GM18511 (cell line): Measurements from ENCODE around the gene IL17B.
"Not testable (repeated sequence)": the region's sequence is repeated elsewhere in the genome, so short reads cannot be mapped to it uniquely, and the experiment has no call there.

Experiments used
- ATAC-seq: cut with Tn5 transposase; IDR thresholded peaks from one replicate; pipeline ENCODE4 v1.9.1; 2021; ENCODE audit warnings: mild to moderate bottlenecking, moderate library complexity; ENCODE audit not compliant: unreplicated experiment

Gene IL17B

GRCh38 chr5:149403923-149404745 is 25.0 kb upstream of the IL17B start:
- no peak for ATAC-seq

DNA sequence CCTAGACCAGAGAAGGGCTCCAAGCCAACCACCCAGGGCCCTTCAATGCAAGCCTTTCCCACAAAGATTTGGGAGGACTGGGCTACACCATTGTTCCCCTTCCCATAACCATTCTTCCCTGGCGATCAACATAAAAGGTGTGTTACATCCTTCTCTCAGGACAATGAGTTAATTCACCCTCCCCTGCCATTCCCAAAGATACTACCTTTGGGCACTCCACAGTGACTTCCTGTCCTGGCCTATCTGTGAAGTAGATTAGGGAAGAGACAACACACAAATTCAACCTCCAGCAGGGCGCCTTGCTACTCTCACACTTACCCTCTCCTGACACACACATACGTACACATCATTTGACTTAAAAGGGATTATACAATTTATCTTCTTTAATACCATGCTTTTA is 23.2 kb upstream of the IL17B start:
- ATAC-seq: no peak

DNA sequence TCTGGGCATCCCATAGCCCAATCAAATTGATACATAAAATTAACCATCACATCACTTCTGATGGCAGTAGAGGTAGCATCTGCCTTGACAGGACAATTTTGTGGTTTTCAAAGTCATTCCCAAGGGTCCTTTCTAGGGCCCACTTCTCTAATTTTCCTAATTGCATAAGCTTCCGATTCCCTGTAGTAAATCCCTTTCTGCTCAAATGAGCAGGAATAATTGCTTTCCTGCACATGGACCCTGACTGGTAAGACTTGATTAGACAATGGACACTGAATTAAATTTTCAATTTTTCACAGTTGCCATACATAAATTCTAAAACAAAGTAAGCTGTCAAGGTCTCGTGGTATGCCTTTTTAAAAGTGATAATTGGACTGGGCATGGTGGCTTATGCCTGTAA is 22.0 kb upstream of the IL17B start:
- no peak for ATAC-seq

GRCh38 chr5:149400304-149400703 is 21.2 kb upstream of the IL17B start:
- ATAC-seq: no peak

DNA sequence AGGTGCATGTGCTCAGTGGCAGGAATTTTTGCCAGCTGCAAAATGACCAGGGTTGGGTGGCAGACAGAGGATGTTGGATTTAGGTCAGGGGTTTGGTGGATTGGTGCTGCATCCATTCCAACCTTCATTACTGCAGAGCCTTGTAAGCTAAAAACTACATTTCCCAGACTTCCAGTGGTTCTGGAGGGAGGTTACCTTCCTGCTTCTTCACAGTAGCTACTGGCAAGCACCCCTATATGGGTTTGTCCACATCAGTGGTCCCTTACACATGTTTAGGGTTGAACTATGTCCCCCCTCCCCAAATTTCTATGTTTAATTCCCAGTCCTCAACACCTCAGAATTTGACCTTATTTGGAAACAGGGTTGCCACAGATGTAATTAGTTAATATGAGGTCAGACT is 20.7 kb upstream of the IL17B start:
- no peak for ATAC-seq

DNA sequence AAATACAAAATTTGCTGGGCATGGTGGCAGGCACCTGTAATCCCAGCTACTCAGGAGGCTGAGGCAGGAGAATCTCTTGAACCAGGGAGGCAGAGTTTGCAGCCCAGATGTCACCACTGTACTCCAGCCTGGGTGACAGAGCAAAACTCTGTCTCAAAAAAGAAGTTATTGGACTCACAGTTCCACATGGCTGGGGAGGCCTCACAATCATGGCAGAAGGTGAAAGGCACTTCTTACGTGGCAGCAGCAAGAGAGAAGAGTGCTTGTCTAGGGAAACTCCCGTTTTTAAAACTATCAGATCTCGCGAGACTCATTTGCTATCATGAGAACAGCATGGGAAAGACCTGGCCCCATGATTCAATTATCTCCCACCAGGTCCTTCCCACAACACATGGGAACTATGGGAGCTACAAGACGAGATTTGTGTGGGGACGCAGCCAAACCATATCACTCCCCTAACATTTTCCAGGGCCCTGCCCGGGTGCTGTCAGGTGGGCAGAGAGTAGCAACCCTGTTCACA is 19.7 kb upstream of the IL17B start:
- ATAC-seq: not testable (repeated sequence)

- ATAC-seq: no peak
Observed at GRCh38 chr5:149397530-149397929, 18.4 kb upstream of the IL17B start.

DNA sequence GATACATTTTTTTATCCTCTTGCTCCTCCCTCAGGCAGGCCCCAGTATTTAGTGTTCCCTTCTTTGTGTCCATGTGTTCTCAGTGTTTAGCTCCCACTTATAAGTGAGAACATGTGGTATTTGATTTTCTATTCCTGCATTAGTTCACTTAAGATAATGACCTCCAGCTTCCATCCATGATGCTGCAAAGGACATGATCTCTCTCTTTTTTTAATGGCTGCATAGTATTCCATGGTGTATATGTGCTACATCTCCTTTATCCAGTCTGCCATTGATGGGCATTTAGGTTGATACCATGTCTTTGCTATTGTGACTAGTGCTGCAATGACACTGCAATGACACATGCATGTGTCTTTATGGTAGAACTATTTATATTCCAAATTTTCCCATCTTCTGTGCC is 15.9 kb upstream of the IL17B start:
- not testable (repeated sequence) for ATAC-seq

DNA sequence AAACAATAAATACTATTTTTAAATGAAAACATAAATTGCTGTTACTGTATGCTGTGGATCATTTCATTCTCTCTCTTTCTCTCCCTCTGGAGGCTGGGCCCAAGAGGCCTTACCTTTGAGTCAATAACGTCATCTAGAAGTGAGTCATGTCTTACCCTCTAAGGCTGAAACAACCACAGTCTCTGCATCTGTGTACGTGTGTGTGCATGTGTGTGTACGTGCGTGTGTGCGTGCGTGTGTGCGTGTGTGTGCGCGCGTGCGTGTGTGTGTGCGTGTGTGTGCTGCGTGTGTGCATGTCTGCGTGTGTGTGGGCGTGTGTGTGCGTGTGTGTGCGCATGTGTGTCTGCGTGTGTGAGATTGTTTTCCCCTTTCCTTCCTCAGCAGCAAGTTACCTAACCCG is 13.6 kb upstream of the IL17B start:
- ATAC-seq: no peak

- ATAC-seq: no peak
Observed at GRCh38 chr5:149391524-149391923, 12.4 kb upstream of the IL17B start.

DNA sequence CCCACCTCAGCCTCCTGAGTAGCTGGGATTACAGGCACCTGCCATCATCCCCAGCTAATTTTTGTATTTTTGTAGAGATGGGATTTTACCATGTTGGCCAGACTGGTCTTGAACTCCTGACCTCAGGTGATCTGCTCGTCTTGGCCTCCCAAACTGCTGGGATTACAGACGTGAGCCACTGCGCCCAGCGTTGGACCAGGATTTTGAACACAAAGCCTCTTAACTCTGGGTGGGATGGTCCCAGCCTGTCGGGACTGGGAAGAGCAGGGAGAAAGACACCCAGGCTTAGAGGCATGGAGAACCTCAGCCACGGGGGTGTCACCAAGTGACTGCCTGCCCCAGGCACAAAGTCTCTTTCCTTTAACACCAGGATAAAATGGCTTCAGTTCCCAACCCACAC is 12.0 kb upstream of the IL17B start:
- ATAC-seq: not testable (repeated sequence)

GRCh38 chr5:149389552-149390495 is 10.7 kb upstream of the IL17B start:
- no peak for ATAC-seq

DNA sequence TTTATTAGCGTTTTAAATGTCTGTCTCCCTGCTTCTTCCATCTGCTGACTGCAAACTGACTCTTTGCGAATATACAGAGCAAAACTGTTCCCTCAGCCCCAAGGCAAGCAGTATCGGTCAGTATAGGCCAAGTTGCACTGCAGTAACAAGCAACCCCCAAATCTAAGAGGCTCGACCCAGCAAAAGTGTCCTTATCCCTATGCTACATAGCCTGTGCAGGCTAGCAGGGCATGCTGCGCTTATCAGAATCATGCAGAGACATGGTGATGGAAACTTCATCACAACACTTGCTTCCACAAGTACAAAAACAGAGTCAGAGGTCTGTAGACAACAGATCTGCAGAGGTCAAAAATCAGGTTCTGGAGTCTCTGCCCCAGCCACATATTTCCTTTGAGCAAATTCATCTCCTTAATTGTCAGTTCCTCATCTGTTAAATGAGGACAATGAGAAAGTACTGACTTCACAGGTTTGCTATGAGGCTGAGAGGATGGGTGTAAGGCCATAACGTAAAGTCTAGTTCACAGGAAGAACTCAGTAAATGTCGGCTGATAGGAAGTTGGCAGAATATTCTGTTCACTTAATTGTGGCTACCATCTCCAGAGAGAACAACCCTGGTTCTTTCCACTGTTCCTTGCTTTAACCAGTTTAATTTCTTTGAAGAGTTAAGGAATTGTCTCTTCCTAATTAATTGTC is 9.6 kb upstream of the IL17B start:
- ATAC-seq: no peak

- ATAC-seq: no peak
Observed at GRCh38 chr5:149387982-149388381, 8.9 kb upstream of the IL17B start.

GRCh38 chr5:149387081-149387631 is 8.1 kb upstream of the IL17B start:
- no peak for ATAC-seq

DNA sequence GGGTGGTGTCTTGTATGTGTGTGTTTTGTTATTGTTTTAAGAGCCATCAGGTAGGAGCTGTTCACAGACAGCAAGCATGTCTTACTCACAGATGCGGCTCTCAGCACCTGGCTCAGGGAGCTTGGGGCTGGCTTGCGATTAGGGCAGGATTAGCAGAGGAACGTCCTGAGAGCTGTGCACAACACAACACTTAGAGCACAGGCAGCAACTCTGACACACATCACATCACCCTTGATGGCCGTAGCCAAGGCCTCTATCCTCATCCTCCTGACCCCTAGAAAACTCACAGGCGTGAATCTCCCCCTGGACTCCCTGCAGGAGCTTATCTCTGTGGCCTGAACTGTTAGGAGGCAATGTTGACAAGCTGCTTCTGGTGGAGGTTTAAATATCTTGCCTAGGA is 7.1 kb upstream of the IL17B start:
- no peak for ATAC-seq

DNA sequence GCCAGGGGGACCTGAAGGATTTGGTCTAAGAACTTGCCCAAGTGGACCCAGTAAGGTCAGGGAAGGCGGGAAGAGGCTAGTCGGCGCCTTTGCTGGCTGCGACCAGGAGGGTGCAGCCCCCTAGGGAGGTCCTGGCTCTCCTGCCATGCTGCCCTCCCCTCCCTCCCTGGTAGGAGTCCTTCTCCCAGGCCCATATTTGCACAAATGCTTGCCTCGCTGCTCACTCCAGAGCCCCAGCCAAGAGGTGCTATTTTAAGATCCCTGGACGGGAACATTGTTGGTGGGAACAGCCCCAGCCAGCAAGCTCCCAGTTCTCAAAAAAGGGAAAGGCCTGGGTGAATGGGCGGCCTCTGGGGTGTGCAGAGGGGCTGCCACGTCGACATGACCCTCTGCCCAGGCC is 4.3 kb upstream of the IL17B start:
- no peak for ATAC-seq

GRCh38 chr5:149382517-149383220 is 3.6 kb upstream of the IL17B start:
- ATAC-seq: no peak

DNA sequence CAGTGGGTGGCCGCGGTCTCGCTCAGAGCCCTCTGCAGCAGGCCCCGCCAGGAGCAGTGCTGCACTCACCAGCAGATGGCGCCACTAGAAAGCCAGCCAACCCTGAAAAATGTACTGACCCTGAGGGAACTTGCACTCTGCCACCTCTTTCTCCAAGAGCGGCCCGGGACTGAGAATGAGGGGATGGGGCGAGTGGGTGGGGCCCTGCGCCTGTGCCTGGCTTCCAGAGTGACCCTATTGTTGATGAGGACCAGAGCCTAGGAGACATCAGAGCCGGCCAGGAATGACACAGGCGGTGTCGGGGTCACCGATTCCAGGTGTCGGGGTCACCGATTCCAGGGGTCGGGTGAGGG is 2.9 kb upstream of the IL17B start:
- ATAC-seq: peak; percentile 85

- ATAC-seq: peak; percentile 35
Observed at GRCh38 chr5:149381261-149381985, 2.3 kb upstream of the IL17B start.
